ENCODE results near the gene SMCO1. TPM values are rescaled to one million over a fixed set of nuclear protein-coding genes. Genes with fewer than 3 reads are reported as not detected.

The SMCO1 gene
- total and polyA plus RNA-seq, 2 of the 4 experiments (the other 2 are of a cell fraction): not detected

DNA sequence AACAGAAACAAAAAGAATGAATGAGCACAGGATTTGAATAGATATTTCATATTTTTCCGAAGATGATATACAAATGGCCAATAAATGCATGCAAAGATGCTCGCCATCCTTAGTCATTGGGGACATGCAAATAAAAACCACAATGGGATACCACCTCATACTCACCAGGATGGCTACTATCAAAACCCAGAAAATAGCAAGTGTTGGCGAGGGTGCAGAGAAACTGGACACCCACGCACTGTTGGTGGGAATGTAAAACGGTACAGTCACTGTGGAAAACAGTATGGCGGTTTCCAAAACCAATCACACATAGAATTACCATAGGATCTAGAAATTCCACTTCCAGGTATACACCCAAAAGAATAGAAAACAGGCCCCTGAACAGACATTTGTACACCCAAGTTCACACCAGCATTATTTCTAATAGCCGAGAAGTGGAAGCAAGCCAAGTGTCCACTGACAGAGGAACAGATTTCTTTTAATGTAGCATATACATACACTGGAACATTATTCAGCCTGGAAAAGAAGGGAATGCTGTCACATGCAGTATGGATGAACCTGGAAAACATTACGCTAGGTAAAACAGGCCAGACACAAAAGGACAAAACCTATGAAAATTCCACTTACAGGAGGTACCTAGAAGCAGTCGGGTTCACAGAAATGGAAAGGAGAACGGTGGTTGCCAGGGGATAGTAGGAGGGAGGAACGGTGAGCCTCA lies 15.2 kb downstream of the SMCO1 start (continued):
- TF ChIP-seq, protein P1, sequence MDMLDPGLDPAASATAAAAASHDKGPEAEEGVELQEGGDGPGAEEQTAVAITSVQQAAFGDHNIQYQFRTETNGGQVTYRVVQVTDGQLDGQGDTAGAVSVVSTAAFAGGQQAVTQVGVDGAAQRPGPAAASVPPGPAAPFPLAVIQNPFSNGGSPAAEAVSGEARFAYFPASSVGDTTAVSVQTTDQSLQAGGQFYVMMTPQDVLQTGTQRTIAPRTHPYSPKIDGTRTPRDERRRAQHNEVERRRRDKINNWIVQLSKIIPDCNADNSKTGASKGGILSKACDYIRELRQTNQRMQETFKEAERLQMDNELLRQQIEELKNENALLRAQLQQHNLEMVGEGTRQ (IDR thresholded peaks at IDR 0.05; ENCODE audit: low read depth, low read length): no peak
- no peak for TF ChIP-seq SMC3 (IDR thresholded peaks at IDR 0.05; ENCODE audit: low read depth, low read length)

- ATAC-seq (ENCODE audit: low read depth) (no peak), DNase-seq (peak; percentile 32)
- H2AFZ ChIP-seq (replicated peaks; ENCODE audit: low read length, poor library complexity): no peak overlapping the region
- peaks cover 3% of the 10 kb centered on the region; the same call in 1 of the 2 replicates for H3K36me3 ChIP-seq (ENCODE audit: control insufficient read depth, insufficient read depth, low read length)
- dilution Hi-C loops (cut with HindIII; ENCODE audit: low sequenced_read_pairs, unreplicated experiment) (no loop called here), in situ Hi-C loops (cut with MboI; ENCODE audit: low sequenced_read_pairs) (no loop called here), intact Hi-C loops (cut with micrococcal nuclease) (no loop called here)
- H3K4me1 ChIP-seq (ENCODE audit: control insufficient read depth, insufficient read depth, low read length): peaks cover 2% of the 10 kb centered on the region; the same call in 1 of the 2 replicates
- H4K5ac ChIP-seq (ENCODE audit: low read depth, low read length): no peak overlapping the region
- H2BK5ac ChIP-seq (ENCODE audit: low read depth, low read length, poor library complexity, severe bottlenecking): peak overlapping the region; percentile 63
- peaks cover 8% of the 10 kb centered on the region for H3K9me1 ChIP-seq (ENCODE audit: insufficient read depth, low read length)
- no peak overlapping the region for H3K14ac ChIP-seq (replicated peaks; ENCODE audit: low read depth, low read length)
- no peak overlapping the region for H3K4me2 ChIP-seq (ENCODE audit: low read depth, low read length)
- no peak overlapping the region for H3K18ac ChIP-seq (ENCODE audit: low read depth, low read length)
- H4K20me1 ChIP-seq (ENCODE audit: insufficient read depth, low read length): peaks cover 51% of the 10 kb centered on the region
- no peak overlapping the region for H2BK120ac ChIP-seq (ENCODE audit: low read depth, low read length)
- ChIA-PET POLR2A (ENCODE audit: unreplicated experiment) (no interaction called here), CTCF (no interaction called here)
- H2BK20ac ChIP-seq (ENCODE audit: low read depth, low read length): no peak overlapping the region
- TF ChIP-seq MAFK (IDR thresholded peaks at IDR 0.05; ENCODE audit: low read depth, low read length): no peak
- H2AK5ac ChIP-seq (ENCODE audit: low read depth, low read length): 0 out of 2 replicates have a peak overlapping the region, but pooled peaks have one; percentile 13
- no peak overlapping the region for H3K56ac ChIP-seq (ENCODE audit: extremely low read depth, insufficient read depth, low read length)
- no peak overlapping the region for H3K4ac ChIP-seq (ENCODE audit: low read depth, low read length)
- H3K9ac ChIP-seq (ENCODE audit: low read depth, low read length): no peak overlapping the region
- no peak overlapping the region for H2AK9ac ChIP-seq (replicated peaks; ENCODE audit: low read depth, low read length, poor library complexity)
- no peak overlapping the region for H3K23ac ChIP-seq (ENCODE audit: low read depth, low read length)
- H4K8ac ChIP-seq (ENCODE audit: low read depth in 2 of 2, low read length in 2 of 2): peak overlapping the region in 1 of 2 experiments; percentile 33; a peak in 1 of 4 replicates
- H4K91ac ChIP-seq (ENCODE audit: insufficient read depth, low read depth, low read length): no peak overlapping the region
- BruUV-seq (replicated peaks): no TSS peak
- H3K27ac ChIP-seq (ENCODE audit: insufficient read depth, low read length): no peak overlapping the region
- H3K4me3 ChIP-seq (ENCODE audit: insufficient read depth, low read depth, low read length): no peak overlapping the region
- no peaks in the 10 kb centered on the region for H3K27me3 ChIP-seq (ENCODE audit: control insufficient read depth, insufficient read depth, low read length)
- H3K9me3 ChIP-seq (ENCODE audit: control insufficient read depth, insufficient read depth, low read length): no peaks in the 10 kb centered on the region
- no CpG with 5 or more reads among the region's 5 CpGs for WGBS, 2 experiments (ENCODE audit: extremely low coverage in 2 of 2, insufficient read length in 1 of 2)
- H2BK15ac ChIP-seq (ENCODE audit: low read depth, low read length): no peak overlapping the region
- peaks cover 6 to 59% of the 10 kb centered on the region in 2 experiments for H3K79me1 ChIP-seq (ENCODE audit: low read depth in 1 of 2, low read length in 2 of 2)
These were observed 16.1 kb downstream of the SMCO1 start for GRCh38 chr3:196499061-196499460.
